Globus pallidus (tissue), 1 donor: Measurements from ENCODE around the gene THAP2.

Experiments used
- DNase-seq: peaks from one replicate; pipeline ENCODE4 v3.0.0-alpha.2; 2015; ENCODE audit warnings: low spot score

The THAP2 gene

DNA sequence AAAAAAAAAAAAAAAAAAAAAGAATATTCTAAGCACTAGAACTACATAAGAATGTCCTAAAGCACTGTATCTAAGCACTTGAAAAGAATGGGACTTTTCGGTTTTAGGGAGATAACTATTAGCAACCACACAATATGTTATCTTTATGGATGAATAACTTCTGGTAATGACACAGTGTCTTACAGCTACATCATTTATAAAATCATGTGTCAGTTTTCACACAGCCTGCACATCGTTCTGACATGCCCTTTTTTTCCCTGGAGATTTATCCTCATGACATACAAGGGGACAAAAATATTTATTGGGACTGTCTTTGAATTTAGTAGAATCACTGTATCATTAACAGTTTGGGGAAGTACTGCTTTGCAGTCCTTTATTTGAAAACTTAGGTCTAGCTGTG lies 39.1 kb downstream of the THAP2 start:
- no peak for DNase-seq

DNA sequence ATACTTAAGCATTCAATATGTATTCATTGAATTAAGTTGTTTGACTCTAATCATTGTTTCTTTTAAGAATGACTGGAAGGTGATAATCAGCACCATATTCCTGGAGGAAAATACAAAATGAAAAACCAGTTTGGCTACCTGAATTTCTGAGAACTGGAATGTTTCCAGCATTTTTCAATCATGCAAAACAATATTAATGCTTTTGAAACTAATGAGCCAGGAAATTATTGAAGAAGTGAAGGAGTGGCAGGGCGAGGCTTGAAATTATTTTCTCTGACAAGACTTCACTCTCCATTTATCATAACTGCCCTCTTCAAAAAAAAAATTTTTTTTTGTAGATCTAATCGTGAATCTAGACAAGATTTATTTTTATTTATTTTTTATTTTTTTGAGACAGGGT lies 40.8 kb downstream of the THAP2 start:
- no peak for DNase-seq

DNA sequence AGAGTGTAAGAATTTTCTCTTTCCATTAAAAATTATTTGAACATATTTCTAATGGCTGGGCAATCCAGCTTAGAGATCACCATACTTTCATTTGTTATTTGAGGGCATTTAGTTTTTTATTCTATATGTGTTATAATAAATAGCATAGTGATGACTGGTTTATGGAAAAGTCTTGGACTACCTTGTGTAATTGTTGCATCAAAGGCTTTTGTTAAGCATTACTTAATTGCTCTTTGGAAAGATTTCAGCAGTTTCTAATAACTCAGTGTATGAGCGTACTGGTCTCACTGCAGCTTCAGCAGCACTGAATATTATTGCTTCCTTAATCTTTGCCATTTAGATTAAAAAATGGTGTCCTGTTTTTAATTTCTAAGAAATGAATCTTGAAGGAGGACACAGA lies 44.6 kb downstream of the THAP2 start:
- DNase-seq: no peak

DNA sequence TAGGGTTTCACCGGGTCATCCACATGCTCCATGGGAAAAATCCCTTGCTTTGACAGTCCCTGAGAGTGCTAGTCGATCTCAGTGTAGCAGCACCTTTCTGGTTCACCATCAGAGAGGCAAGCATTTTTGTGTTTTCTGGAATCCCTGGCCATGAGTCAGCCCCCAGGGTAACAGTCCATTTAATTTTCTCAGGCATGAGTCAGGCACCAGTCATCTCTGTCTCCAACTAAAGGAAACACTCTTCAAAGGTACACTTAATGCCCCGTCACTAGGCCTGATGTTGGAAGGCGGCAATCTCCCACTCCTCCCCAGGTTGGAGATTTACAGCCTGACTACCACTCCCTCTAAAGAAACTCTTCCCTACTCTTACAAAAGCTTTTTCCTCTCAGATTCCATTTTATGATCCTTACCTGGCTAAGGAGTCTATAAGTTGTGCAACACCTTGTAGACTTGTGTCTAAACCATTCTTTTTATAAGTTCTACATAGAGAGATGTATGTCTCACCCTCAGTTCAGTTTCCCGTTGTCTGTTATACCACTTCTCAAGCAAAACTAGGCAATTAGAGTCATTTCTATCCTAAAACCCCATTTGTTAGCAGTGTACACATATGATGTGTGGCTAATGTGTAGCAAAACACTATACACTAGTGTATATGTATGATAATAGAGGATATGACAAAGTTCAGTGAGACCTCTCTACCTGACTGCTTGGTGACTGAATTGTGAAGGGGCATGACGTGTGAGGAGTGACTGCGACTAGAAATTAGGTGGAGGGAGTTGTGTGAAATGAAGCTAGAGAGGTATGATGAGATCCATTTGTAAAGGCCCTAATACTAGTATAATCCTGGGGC lies 46.4 kb downstream of the THAP2 start:
- DNase-seq: no peak

DNA sequence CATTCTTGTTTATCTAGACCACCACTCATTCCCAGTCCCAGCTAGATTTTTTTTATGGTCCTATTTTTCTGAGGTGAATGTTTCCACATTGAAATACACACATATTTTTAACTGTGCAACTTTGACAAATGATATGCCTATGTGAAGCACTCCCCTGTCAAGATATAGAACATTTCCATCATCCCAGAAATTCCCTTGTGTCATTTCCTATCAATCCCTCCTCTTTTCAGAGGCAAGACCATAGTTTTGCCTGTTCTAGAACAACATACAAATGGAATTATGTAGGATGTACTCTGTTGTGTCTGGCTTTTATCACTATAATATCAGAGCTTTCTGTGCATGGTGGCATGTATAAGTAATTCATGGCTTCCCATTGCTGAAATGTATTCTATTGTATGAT lies 54.5 kb downstream of the THAP2 start:
- DNase-seq: no peak

DNA sequence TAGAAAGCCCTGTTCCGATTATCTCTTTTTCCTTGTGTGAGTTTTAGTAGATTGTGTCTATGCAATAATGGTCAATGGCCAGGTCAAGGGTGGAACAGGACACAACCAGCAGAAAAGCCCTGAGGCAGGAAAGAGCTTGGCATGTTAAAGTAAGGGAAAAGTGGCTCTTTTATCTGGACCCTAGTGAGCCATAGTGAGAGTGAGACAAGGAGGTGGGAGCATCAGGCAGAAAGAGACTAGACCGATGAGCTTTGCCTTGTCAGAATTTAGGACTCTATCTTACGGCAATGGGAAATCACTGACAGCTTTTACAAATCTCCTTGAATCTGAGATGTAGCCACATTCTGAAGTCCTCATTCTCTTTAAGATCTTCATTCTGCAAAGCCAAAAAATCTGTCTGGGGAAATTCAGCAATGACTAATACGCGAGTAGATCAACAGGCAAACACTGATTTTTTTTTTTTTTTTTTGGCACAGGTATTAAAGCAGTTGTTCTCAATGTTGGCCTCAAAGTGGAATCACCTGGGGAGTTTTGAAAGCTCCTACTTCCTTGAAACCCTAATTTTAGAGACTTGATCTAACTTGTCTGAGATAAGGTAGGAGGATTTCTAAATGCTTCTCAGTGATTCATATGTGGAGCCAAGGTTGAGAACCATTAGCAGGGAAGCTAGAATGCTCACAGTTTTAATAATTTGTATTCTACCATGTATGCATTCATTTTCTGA lies 55.7 kb downstream of the THAP2 start:
- no peak for DNase-seq

DNA sequence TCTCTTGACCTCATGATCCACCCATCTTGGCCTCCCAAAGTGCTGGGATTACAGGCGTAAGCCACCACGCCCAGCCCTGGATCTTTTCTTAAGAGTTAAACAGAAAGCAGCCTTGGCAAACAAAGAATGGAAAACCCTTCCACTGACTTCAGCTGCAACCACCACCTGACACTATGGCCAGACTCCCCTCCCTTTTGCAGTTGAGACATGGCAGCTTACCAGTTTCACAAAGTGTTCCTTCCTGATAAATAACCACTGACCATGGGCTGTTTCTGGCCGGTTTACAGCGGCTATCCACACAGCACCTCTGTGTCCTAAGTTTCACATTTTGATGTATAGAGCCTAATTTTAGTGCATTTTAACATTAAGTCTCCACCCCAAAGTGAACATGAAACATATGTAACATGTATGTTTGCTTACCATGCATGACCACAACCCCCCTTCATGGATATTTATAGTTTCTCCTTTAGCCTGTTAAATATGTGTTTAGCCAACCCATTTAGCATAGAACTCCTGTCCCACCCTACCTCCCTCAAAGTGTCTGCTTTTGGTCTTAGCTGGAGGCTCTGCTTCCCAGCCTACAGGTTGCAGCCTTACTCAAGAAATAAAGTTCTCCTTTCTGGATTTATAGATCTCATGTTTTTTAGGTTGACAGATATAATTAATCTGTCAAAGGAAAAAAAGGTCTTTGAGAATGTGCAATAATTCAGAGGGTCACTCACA lies 57.8 kb downstream of the THAP2 start:
- DNase-seq: no peak

DNA sequence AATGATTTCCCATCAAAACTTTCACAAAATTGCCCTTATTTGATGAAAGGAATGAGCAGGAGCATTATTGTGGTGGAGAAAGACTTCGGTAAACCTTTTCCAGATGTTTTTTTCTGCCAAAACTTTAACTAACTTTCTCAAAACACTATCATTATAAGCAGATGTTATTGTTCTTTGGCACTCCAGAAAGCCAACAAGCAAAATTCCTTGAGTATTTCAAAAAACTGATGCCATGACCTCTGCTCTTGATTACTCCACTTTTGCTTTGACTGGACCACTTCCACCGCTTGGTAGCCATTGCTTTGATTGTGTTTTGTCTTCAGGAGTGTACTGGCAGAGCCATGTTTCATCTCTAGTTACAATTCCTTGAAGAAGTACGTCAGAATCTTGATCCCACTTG lies 60.9 kb downstream of the THAP2 start:
- no peak for DNase-seq

DNA sequence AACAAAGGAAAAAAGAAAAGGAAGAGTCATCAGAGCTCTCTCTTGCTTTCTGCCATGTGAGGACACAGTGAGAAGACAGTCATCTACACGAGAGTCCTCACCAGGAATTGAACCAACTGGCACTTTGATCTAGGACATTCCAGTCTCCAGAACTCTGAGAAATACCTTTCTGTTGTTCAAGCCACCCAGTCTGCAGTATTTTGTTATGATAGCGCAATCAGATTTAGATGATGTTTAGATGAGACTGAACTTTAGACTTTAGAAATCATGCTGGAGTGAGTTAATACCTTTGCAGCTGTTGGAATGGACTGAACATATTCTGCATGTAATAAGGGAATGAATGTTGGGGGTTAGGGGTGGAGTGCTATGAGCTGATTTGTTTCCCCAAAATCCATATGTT lies 62.4 kb downstream of the THAP2 start:
- no peak for DNase-seq

DNA sequence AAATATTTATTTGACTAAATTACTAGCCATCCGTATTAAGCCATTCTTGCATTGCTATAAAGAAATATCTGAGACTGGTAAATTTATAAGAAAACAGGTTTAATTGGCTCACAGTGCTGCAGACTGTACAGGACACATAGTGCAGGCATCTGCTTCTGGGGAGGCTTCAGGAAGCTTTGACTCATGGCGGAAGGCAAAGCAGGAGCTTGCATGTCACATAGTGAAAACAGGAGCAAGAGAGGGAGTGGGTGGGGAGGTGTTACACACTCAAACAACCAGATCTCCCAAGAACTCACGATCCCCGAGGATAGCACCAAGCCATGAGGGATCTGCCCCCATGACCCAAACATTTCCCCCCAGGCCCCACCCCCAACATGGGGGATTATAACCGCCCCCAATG lies 63.9 kb downstream of the THAP2 start:
- DNase-seq: no peak
